ENCODE data around the gene GTPBP6. TPM values are rescaled to one million over a fixed set of nuclear protein-coding genes. Genes with fewer than 3 reads are reported as not detected.
"Not testable (repeated sequence)": the region's sequence is repeated elsewhere in the genome, so short reads cannot be mapped to it uniquely, and the experiment has no call there.

The GTPBP6 gene
- total RNA-seq, 1 donor from 2014 or later, result 46.7 TPM

GRCh38 chrX:337331-337831 lies 18.8 kb upstream of the GTPBP6 start:
- intact Hi-C loops (cut with micrococcal nuclease), result no loop called here

GRCh38 chrX:336227-336626 lies 17.6 kb upstream of the GTPBP6 start:
- intact Hi-C loops (cut with micrococcal nuclease), result no loop called here

GRCh38 chrX:335758-336155 lies 17.2 kb upstream of the GTPBP6 start:
- intact Hi-C loops (cut with micrococcal nuclease), result no loop called here

GRCh38 chrX:334971-335757 lies 16.6 kb upstream of the GTPBP6 start:
- intact Hi-C loops (cut with micrococcal nuclease), result no loop called here

- intact Hi-C loops (cut with micrococcal nuclease), result no loop called here
These were observed 15.8 kb upstream of the GTPBP6 start for GRCh38 chrX:334331-334891.

GRCh38 chrX:333611-334311 lies 15.2 kb upstream of the GTPBP6 start:
- intact Hi-C loops (cut with micrococcal nuclease), result no loop called here

- intact Hi-C loops (cut with micrococcal nuclease), result no loop called here
These were observed 14.5 kb upstream of the GTPBP6 start for GRCh38 chrX:332916-333610.

GRCh38 chrX:332496-332860 lies 13.9 kb upstream of the GTPBP6 start:
- intact Hi-C loops (cut with micrococcal nuclease), result no loop called here

- intact Hi-C loops (cut with micrococcal nuclease), result no loop called here
These were observed 13.4 kb upstream of the GTPBP6 start for GRCh38 chrX:331825-332495.

GRCh38 chrX:331151-331824 lies 12.7 kb upstream of the GTPBP6 start:
- intact Hi-C loops (cut with micrococcal nuclease), result no loop called here

- intact Hi-C loops (cut with micrococcal nuclease), result no loop called here
These were observed 12.1 kb upstream of the GTPBP6 start for GRCh38 chrX:330726-331150.

- intact Hi-C loops (cut with micrococcal nuclease), result not testable (repeated sequence)
These were observed 11.6 kb upstream of the GTPBP6 start for GRCh38 chrX:330141-330725.

- intact Hi-C loops (cut with micrococcal nuclease), result no loop called here
These were observed 10.8 kb upstream of the GTPBP6 start for GRCh38 chrX:329291-329910.

- intact Hi-C loops (cut with micrococcal nuclease), result no loop called here
These were observed 9.1 kb upstream of the GTPBP6 start for GRCh38 chrX:327660-328126.

GRCh38 chrX:324664-325063 lies 6.1 kb upstream of the GTPBP6 start:
- intact Hi-C loops (cut with micrococcal nuclease), result loop anchor here (5.0 kb wide), 1 partner anchor 833 kb away; no protein-coding TSS in a partner anchor

GRCh38 chrX:323721-324628 lies 5.4 kb upstream of the GTPBP6 start:
- intact Hi-C loops (cut with micrococcal nuclease), result loop anchor here (5.0 kb wide), 1 partner anchor 833 kb away; no protein-coding TSS in a partner anchor

GRCh38 chrX:320126-320783 lies 1.7 kb upstream of the GTPBP6 start:
- intact Hi-C loops (cut with micrococcal nuclease), result loop anchor here (5.0 kb wide), 1 partner anchor 837 kb away; no protein-coding TSS in a partner anchor

All from T-helper 1 cell treated with Interleukin-12 subunit alpha and Interleukin-12 subunit beta and Interleukin-4 antibody, amounts not matched to agents 30 ng/mL and 1 ng/mL, for 36 hours (primary cell).